K562 (cell line): ENCODE measurements around the gene HOXC5. TPM values are rescaled to one million over a fixed set of nuclear protein-coding genes. Genes with fewer than 3 reads are reported as not detected.

Source experiments
- polyA plus RNA-seq, 8 experiments: library from polyadenylated mRNA; depleted of rRNA in 4 of 8; stranded (reverse) in 5 of 8; unstranded in 3 of 8; fragments of >200 nt; fragmentation: Nextera tagmentation in 2 of 8; fragmentation: Illumina TruSeq in 1 of 8; extraction: Ambion mirVana in 2 of 8; extraction: Trizol in 1 of 8; gene quantifications; 2 replicates each; pipeline versions ENCODE4 v1.2.1 to v1.2.3, GENCODE V29; 2011 to 2014; ENCODE audit warnings: inconsistent platforms in 1 of 8, missing spikeins in 1 of 8
- total RNA-seq, 7 experiments: library from RNA; depleted of rRNA in 6 of 7; stranded (reverse); fragments of >200 nt in 6 of 7; fragmentation: Illumina TruSeq in 2 of 7; extraction: Trizol in 2 of 7; gene quantifications; 2 replicates each; pipeline versions ENCODE4 v1.2.1 to v1.2.3, GENCODE V29; 2011 to 2021; ENCODE audit warnings: low replicate concordance in 1 of 7
- TF ChIP-seq, protein P1 (sequence below), 2 experiments: fragments of 450-650 bp; formaldehyde crosslinking in 1 of 2; IDR thresholded peaks; 2 replicates each; pipeline versions ENCODE4 v1.4.0 to v1.6.1; 2014 to 2020; ENCODE audit warnings: mild to moderate bottlenecking in 2 of 2, borderline replicate concordance in 1 of 2, low read depth in 1 of 2
- TF ChIP-seq, protein P2 (sequence below), 2 experiments: fragments of 150-350 bp in 1 of 2; IDR thresholded peaks; 2 replicates each; pipeline ENCODE4 v1.6.1; 2012 to 2016; ENCODE audit warnings: low read depth in 2 of 2, low read length in 2 of 2, mild to moderate bottlenecking in 1 of 2, moderate library complexity in 1 of 2

Gene HOXC5
- total and polyA plus RNA-seq, 9 of the 15 experiments (the other 6 are each of a cell fraction or from before 2014, with no cell fraction given): 0.10 to 0.44 (median 0.18) TPM; not detected in 4

DNA sequence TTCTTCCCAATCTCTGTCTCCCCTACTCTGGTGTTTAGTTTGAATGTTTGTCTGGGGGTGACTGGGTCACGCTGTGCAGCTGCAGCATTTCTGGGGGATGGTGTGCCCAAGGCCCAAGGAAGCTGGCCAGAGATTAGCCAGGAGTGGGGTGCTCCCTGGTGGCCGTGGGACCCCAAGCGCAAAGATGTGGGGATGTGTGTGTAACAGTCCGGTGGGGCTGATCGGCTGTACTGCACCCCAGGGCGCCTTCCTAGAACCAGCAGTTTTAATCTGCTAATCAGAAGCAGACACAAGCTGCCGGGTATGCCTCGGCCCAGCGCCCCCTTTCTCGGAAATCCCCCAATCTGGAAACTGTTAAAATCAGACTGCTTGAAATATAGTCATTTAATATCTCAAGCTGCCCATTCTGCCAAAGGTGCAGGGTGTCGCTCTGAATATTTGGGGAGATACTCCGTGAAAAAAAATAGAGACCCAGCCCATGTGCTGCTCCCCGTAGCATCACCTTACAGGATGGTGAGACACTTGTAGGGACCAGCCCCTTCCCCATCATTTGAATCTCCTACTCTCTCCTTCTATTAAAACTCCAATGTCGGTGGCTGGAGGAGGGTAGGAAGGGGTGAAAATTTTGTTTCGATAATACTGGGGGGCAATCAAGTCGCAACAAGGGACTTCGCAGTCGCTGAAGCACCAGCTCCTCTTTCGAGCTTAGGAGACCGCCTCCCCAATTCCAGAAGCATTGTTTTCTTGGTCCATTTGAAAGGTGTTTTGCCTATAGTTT, 28.6 kb upstream of the HOXC5 start (continued):
- TF ChIP-seq, protein P1, sequence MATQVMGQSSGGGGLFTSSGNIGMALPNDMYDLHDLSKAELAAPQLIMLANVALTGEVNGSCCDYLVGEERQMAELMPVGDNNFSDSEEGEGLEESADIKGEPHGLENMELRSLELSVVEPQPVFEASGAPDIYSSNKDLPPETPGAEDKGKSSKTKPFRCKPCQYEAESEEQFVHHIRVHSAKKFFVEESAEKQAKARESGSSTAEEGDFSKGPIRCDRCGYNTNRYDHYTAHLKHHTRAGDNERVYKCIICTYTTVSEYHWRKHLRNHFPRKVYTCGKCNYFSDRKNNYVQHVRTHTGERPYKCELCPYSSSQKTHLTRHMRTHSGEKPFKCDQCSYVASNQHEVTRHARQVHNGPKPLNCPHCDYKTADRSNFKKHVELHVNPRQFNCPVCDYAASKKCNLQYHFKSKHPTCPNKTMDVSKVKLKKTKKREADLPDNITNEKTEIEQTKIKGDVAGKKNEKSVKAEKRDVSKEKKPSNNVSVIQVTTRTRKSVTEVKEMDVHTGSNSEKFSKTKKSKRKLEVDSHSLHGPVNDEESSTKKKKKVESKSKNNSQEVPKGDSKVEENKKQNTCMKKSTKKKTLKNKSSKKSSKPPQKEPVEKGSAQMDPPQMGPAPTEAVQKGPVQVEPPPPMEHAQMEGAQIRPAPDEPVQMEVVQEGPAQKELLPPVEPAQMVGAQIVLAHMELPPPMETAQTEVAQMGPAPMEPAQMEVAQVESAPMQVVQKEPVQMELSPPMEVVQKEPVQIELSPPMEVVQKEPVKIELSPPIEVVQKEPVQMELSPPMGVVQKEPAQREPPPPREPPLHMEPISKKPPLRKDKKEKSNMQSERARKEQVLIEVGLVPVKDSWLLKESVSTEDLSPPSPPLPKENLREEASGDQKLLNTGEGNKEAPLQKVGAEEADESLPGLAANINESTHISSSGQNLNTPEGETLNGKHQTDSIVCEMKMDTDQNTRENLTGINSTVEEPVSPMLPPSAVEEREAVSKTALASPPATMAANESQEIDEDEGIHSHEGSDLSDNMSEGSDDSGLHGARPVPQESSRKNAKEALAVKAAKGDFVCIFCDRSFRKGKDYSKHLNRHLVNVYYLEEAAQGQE (IDR thresholded peaks at IDR 0.05; ENCODE audit: borderline replicate concordance): peak; percentile 56
- TF ChIP-seq, protein P1 (CRISPR knock-in tag; IDR thresholded peaks at IDR 0.05; ENCODE audit: low read depth): no peak
- TF ChIP-seq, protein P2, sequence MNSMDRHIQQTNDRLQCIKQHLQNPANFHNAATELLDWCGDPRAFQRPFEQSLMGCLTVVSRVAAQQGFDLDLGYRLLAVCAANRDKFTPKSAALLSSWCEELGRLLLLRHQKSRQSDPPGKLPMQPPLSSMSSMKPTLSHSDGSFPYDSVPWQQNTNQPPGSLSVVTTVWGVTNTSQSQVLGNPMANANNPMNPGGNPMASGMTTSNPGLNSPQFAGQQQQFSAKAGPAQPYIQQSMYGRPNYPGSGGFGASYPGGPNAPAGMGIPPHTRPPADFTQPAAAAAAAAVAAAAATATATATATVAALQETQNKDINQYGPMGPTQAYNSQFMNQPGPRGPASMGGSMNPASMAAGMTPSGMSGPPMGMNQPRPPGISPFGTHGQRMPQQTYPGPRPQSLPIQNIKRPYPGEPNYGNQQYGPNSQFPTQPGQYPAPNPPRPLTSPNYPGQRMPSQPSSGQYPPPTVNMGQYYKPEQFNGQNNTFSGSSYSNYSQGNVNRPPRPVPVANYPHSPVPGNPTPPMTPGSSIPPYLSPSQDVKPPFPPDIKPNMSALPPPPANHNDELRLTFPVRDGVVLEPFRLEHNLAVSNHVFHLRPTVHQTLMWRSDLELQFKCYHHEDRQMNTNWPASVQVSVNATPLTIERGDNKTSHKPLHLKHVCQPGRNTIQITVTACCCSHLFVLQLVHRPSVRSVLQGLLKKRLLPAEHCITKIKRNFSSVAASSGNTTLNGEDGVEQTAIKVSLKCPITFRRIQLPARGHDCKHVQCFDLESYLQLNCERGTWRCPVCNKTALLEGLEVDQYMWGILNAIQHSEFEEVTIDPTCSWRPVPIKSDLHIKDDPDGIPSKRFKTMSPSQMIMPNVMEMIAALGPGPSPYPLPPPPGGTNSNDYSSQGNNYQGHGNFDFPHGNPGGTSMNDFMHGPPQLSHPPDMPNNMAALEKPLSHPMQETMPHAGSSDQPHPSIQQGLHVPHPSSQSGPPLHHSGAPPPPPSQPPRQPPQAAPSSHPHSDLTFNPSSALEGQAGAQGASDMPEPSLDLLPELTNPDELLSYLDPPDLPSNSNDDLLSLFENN (IDR thresholded peaks at IDR 0.05; ENCODE audit: low read depth in 2 of 2, low read length in 2 of 2): no peak
